GM21447 (cell line): ENCODE results near the gene GOLGA6L6.
"Not testable (repeated sequence)": the region's sequence is repeated elsewhere in the genome, so short reads cannot be mapped to it uniquely, and the experiment has no call there.

Experiments used
- ATAC-seq: cut with Tn5 transposase; IDR thresholded peaks from one replicate; pipeline ENCODE4 v1.9.1; 2021; ENCODE audit not compliant: unreplicated experiment

The GOLGA6L6 gene, protein sequence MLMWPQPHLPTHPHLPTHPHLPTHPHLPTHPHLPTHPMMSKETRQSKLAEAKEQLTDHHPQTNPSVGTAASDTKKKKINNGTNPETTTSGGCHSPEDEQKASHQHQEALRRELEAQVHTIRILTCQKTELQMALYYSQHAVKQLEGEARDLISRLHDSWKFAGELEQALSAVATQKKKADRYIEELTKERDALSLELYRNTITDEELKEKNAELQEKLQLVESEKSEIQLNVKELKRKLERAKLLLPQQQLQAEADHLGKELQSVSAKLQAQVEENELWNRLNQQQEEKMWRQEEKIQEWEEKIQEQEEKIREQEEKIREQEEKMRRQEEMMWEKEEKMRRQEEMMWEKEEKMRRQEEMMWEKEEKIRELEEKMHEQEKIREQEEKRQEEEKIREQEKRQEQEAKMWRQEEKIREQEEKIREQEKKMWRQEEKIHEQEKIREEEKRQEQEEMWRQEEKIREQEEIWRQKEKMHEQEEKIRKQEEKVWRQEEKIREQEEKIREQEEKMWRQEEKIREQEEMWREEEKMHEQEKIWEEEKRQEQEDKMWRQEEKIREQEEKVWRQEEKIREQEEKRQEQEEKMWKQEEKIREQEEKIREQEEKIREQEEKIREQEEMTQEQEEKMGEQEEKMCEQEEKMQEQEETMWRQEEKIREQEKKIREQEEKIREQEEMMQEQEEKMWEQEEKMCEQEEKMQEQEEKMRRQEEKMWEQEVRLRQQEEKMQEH

DNA sequence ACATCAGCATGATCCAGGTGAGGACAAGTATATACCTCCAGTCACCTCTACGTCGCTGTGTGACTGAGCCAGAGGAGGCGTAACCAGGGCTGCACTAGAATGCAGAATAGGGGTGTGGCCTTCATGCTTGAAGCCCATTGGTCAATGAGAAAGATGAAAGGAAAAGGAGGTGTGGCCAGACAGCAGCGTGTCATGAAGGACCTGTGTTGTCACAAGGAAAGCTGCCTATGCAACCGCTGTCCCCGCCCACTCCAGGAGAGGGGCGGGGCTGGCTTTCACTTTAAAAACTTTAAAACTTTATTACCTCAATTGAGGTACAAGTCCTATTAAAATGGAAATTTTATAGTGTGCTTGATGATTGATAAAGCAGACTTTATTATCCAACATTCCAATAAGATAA, at the start of gene GOLGA6L6:
GOLGA6L6 (minus strand) TSS at position 101 of the 400 bp plus-strand sequence; CDS start at position 10, 91 bp downstream.
- ATAC-seq: not testable (repeated sequence)

DNA sequence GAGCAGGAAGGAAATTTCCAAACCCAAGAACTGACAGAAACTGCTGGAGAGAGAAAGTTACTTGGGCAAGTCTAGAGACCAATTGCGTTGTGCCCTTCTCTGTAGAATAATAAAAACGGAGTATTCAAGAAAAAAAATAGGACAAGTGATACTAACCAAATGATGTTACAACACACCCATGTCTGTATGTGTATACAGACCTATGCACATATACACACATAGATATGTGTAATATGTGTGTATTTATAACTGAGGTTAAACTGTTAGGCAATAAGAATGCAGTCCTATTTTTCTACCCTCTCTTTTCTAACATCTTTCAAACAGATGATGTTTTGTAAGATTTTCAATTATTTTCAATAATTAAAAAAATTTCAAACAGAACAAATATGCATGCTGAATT, 48.5 kb upstream of the GOLGA6L6 start:
- not testable (repeated sequence) for ATAC-seq

DNA sequence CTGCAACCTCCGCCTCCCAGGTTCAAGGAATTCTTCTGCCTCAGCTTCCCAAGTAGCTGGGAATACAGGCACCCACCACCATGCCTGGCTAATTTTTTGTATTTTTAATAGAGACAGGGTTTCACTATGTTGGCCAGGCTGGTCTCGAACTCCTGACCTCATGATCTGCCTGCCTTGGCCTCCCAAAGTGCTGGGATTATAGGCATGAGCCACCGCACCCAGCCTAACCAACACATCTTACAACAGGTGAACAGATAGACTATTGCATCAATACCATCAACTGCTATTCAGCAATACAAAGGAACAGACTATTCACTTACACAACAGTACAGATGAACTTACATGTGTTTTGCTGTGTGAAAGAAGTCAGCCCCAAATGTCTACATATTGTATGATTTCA, 45.2 kb upstream of the GOLGA6L6 start:
- ATAC-seq: not testable (repeated sequence)

DNA sequence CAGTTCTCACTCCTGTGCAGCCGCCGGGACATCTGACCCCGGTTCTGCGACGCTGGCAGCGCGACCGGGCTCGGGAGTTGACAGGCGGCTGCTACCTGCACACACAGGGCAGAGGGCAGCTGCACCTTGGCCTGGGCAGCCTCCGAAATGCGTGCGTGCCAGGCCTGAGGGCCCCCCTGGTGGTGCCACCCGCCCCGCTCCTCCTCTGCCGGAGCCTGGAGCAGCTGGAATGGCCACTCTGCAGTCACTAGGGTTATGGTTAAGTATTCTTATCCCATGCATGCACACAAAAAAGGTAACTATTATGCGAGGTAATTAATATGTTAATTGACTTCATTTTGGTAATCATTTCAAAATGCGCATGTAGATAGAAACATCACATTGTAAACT, 41.1 kb upstream of the GOLGA6L6 start:
- ATAC-seq: not testable (repeated sequence)

DNA sequence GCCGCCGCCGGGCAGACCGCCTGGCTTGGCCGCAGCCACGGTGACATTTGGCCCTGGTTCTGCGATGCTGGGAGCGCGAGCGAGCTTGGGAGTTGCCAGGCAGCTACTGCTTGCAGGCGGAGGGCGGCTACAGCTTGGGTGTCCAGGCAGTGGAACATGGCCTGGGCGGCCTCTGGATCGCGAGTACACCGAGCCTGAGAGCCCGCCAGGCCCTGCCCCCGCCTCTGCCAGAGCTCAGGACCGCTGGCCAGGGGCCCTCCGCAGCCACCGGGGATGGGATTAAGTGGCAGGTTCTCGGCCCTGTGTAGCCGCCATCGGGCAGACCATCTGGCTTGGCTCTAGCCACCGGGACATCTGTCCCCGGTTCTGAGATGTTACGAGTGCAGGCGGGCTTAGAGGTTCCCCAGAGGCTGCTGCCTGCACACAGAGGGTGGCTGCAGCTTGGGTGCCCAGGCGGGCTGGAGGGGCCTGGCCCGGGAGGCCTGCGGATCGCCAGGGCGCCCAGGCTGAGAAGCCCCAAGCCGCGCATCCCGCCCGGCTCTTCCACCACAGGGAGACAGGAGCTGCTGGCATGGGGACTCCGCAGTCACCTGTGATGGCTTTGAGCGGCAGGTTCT, 40.6 kb upstream of the GOLGA6L6 start:
- ATAC-seq: not testable (repeated sequence)

DNA sequence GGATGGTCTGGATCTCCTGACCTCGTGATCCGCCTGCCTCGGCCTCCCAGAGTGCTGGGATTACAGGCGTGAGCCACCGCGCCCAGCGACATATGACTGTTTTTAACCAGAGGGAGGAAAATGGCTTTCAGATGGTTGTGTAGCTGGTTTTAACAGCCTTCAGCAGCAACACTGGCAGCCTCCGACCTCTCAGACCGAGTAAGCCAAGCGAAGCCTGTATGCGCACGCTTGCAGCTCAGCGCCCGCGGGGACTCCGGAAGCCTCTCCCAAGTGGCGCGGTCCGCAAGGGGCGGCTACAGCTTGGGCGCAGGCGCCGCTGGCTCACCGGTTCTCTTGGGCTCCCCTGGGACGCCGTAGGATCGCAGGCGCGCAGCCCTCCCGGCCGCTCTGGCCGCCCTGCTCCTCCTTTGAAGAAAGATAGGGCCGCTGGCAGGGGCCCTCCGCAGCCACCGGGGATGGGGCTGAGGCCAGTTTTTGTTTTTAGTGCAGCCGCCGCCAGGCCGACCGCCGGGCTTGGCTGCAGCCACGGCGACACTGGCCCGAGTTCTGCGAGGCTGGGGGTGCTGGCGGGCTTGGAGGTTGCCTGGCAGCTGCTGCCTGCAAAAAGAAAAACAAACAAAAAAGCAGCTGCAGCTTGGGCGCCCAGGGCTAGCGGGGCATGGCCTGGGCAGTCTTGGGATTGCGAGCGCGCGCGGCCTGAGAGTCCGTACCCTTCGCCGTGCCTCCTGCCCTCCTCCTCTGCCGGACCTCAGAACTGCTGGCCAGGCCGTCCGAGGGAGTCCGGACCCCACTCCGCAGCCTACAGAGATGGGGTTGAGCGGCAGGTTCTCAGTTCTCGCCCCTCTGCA, 39.9 kb upstream of the GOLGA6L6 start:
- ATAC-seq: not testable (repeated sequence)

DNA sequence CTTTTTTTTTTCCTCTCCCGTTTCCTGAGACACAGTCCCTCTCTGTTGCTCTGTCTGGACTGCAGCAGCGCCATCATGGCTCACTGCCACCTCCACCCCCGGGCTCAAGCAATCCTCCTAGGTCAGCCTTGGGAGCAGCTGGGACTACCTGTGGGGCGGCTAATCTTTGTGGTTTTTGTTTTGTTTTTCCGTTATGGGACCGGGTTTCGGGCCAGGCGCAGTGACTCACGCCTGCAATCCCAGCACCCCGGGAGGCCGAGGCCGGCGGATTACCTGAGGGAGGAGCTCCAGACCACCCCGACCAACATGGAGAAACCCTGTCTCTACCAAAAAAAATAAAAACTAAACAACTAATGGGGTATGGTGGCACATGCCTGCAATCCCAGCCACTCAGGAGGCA, 38.1 kb upstream of the GOLGA6L6 start:
- ATAC-seq: not testable (repeated sequence)

DNA sequence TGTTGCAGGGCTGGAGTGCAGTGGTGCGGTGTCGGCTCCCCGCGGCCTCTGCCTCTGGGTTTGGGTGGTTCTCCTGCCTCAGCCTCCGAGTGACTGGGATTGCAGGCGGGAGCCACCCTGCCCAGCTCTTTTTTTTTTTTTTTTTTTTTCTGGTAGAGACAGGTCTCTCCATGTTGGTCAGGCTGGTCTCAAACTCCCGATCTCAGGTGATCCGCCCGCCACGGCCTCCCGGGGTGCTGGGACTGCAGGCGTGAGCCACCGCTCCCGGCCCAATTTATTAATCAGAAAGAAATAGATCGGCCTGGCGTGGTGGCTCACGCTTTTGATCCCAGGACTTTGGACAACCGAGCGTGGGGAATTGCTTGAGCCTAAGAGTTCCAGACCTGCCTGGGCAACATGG, 9.7 kb upstream of the GOLGA6L6 start:
- not testable (repeated sequence) for ATAC-seq

DNA sequence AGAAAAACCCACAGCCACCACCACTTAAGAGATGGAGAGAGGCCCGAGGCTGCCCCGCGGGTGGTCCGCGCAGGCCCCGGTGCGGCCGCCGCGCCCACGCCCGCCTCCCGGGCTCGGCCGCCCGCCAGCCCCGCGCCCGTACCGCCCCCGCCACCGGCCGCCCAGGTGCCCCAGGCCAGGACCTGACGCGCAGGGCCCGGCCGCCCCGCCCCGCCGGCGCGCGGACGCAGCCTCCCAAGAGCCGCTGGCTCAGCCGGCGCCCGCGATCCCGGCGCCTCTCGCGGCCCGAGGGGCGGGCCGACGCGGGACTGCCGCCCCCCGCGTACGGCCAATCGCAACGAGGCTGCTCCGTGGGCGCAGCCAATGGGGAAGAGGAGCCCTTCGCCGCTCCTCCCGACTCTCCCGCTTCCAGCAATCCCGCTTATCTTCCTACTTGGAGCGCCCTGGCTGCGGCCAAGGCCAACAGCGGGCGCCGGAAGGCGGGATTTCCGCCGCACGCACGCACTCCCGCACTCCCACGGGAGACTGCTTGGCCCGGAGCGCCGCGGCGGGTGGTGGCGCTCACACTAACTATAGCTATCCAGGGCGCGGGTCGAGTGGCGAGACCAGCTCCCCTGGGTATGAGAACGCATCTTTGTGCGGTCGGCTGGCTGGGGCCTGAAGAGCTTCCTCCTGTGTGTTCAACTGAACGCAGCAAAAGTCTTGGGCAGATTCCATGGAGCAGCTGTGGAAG, 35.5 kb downstream of the GOLGA6L6 start:
- ATAC-seq: not testable (repeated sequence)

DNA sequence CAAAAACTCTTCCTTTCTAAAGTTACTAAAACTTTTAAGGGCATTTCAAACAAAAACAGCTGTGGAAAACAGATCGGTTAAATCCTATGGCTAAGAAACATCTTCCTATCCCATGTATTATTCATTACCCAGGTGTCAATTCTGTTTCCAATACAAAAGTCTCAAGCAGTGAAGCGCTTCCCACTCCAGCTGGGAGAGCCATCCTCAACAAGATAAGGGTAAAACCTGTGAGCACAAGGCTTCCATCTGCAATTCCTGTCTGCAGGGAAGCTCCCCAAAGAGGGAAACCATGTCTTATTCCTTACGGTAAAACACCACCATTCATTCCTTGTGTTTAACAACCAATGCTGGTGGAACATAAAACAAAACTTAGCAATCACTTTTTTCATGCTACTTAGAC, 38.8 kb downstream of the GOLGA6L6 start:
- not testable (repeated sequence) for ATAC-seq

DNA sequence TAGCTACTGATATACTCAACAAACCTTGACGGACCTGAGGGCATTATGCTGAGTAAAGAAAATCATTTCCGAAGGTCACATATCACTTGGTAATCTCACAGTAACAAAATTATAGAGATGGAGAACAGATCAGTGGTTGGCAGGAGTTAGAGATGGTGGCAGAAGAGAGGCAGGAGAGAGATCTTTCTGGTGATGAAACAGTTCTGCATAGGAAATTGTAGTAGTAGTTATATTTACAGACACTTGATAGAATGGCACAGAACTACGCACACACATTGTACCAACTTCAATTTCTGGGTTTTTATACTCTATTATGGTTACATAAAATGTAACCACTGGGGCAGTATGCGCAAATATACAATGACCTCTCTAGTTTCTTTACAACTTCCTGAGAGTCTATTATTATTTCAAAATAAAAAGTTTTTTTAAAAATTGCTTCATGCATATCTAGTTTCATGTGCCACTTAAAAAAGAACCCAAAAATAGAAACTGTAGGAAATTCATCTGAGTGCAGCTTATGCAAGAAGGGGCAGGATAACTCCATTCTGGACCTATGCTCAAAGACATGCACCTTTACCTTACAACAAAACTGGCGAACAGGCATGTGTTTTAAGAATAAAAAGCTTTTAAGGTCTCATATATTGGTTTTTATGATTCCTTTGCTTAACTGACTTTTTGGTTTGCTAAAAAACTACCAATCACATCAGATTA, 39.9 kb downstream of the GOLGA6L6 start:
- ATAC-seq: not testable (repeated sequence)

DNA sequence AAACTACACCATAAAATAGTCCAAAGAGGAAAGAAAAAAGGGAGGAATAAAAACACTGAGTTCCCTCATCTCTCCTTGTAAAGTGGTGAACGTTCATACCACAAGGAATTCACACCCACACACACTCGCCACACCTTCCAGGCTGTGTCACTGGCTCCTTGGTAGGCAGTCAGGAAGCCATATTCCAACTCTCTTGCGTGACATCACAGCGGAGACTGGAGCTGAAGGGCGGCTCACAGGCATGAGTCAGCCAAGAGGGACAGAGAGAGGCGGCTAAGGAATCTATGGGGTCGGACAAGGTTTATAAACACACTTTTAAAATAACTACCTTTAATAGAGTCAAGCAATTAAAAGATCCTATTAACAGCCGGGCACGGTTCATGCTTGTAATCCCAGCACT, 43.8 kb downstream of the GOLGA6L6 start:
- not testable (repeated sequence) for ATAC-seq

DNA sequence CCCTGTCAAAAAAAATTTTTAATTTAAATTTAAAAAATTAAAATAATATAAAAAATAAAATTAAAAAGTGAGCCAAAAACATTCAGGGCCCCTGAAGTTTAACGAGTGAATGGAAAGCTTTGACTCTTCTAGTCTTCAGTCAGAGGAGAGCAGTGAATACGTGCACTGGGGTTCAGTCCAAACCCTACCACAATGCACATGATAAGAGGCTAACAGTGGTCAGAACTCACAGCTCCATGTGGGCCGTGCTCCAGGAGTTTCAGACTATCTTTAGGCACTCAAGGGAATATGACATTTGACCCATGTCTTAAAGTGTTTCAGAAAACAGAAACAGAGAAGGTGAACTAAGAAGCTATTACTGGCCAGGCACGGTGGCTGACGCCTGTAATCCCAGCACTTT, 48.6 kb downstream of the GOLGA6L6 start:
- not testable (repeated sequence) for ATAC-seq

DNA sequence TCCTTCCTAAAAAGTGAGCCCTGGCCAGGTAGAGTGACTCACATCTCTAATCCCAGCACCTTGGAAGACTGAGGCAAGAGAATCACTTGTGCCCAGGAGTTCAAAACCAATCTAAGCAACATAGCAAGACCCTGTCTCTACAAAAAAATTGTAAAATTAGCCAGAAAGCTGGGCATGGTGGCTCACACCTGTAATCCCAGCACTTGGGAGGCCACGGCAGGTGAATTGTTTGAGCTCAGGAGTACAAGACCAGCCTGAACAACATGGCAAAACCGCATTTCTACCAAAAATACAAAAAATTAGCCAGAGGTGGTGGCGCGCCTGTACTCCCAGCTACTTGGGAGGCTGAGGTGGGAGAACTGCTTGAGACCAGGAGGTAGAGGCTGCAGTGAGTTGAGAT, 49.0 kb downstream of the GOLGA6L6 start:
- not testable (repeated sequence) for ATAC-seq

DNA sequence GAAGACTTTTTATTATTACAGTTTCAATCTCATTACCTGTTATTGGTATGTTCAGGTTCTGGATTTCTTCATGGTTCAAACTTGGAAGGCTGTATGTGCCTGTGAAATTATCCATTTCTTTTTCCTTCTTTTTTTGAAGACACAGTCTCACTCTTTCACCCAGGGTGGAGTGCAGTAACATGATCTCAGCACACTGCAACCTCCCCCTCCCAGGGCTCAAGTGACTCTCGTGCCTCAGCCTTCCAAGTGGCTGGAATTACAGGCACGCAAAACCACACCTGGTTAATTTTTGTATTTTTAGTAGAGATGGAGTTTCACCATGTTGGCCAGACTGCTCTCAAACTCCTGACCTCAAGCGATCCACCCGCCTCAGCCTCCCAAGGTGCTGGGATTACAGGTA, 52.3 kb downstream of the GOLGA6L6 start:
- not testable (repeated sequence) for ATAC-seq
